H54 (cell line): Measurements from ENCODE around the gene ILF2.
"Not testable (repeated sequence)": the region's sequence is repeated elsewhere in the genome, so short reads cannot be mapped to it uniquely, and the experiment has no call there.

Source experiments
- DNase-seq: peaks from one replicate; pipeline ENCODE4 v3.0.0; 2011; ENCODE audit warnings: low spot score, mixed read lengths; ENCODE audit not compliant: insufficient read length
- FAIRE-seq: peaks from 3 replicates; lab custom pipeline; 2011; peaks lifted over from hg19 to GRCh38; lab: Jason Lieb, UNC
- POLR2A ChIP-seq: IDR thresholded peaks from 2 replicates; pipeline ENCODE4 v1.6.1; 2011; ENCODE audit warnings: low read depth, mild to moderate bottlenecking, low read length

Gene ILF2

DNA sequence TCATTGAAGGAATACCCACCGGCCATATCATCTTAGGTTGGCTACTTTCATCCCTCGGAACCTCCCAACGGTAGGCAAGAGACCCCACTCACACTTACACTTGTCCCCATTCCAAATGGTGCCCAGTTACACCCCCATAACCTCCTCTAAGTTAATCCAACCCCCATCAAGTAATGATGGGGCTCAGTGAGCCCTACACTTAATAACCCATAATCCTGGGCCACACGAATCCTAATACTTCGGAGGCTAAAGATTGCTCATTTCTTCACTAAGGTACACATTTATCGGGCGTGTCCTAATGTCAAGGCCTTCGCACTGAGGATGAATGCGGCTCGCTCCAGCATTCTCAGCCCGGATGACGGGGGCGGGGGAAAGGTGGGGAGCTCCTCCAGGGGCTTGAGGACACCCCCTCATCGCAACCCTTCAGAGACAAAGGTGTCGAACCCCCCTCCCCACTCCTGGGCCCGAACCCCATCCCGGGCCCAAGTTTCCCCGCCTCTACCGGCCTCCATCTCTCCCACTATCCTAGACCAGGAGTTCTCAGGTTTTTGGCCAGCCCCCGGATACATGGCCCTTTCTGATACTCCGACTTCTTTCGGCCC lies 435 bp downstream of the ILF2 start:
- DNase-seq = no peak
- no peak for FAIRE-seq
- no peak for TF ChIP-seq POLR2A

GRCh38 chr1:153669606-153670005 lies 1.2 kb downstream of the ILF2 start:
- no peak for FAIRE-seq
- no peak for TF ChIP-seq POLR2A

GRCh38 chr1:153668672-153669071 lies 2.1 kb downstream of the ILF2 start:
- DNase-seq, FAIRE-seq: not testable (repeated sequence)

More at GRCh38 chr1:153669606-153670005, 1.2 kb downstream of the ILF2 start:
- no peak for DNase-seq

- TF ChIP-seq POLR2A = no peak
- FAIRE-seq (no peak), DNase-seq (no peak)
Measured at GRCh38 chr1:153667439-153667838, 3.4 kb downstream of the ILF2 start.

DNA sequence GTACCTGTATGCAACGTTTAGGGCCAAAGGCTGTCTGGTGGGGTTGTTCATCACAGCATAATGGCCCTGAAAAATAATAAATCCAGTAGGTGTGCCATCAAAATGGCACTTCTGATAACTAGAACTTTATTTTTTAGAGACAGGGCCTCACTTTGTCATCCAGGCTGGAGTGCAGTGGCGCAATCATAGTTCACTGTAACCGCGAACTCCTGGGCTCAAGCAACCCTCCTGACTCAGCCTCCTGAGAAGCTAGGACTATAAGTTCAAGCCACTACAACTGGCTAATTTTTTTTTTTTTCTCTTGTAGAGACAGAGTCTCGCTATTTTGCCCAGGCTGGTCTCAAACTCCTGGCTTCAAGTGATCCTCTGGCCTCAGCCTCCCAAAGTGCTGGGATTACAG lies 7.6 kb downstream of the ILF2 start:
- no peak for FAIRE-seq
- no peak for TF ChIP-seq POLR2A
- DNase-seq = no peak

GRCh38 chr1:153662269-153662668 lies 8.5 kb downstream of the ILF2 start:
- no peak for FAIRE-seq

GRCh38 chr1:153661111-153661708 lies 9.6 kb downstream of the ILF2 start:
- no peak for DNase-seq
- TF ChIP-seq POLR2A = no peak
- FAIRE-seq = no peak

More at GRCh38 chr1:153662269-153662668, 8.5 kb downstream of the ILF2 start:
- DNase-seq = no peak
- no peak for TF ChIP-seq POLR2A

DNA sequence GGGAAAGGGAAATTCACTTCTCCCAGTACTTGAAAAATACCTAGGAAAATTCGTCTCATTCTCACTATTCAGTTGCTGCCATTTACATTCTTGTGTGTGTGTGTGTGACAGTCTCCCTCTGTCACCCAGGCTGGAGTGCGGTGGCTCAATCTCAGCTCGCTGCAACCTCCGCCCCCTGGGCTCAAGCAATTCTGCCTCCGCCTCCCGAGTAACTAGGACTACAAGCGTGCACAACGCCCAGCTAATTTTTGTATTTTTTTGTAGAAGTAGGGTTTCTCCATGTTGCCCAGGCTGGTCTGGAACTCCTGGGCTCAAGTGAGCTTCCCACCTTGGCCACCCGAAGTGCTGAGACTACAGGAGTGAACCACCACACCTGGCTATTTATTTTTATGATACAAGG lies 11.1 kb downstream of the ILF2 start:
- DNase-seq (no peak), FAIRE-seq (no peak)
- no peak for TF ChIP-seq POLR2A

- TF ChIP-seq POLR2A = no peak
- no peak for DNase-seq
- FAIRE-seq = no peak
Measured at GRCh38 chr1:153659175-153659534, 11.6 kb downstream of the ILF2 start.

- FAIRE-seq (no peak), DNase-seq (peak; percentile 87)
- peak; percentile 39; the same call in 1 of the 2 replicates for TF ChIP-seq POLR2A
Measured at GRCh38 chr1:153658400-153659174, 12.2 kb downstream of the ILF2 start, which contains the start of gene SNAPIN. Gene SNAPIN (plus strand): TSS chr1:153658703. CDS start chr1:153658744, 41 bp downstream.

DNA sequence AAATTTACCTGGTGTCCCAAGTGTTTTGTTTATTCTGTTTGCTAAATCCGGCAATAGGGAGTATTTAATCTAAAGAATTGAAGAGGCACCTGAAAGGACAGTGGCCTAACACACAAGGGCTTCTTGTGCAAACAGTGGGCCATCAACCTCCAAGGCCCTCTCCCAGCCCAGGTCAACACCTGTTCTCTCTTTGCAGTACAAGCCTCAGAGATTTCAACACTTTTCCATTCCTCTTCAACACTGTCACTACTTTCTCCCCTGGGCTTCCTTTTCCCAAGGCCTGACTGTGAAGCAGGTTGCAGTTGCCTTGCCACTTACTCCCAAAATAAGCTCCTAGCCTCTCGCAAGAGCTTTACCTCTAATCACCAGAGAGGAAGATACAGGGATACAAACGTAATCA lies 15.5 kb downstream of the ILF2 start:
- no peak for DNase-seq
- FAIRE-seq = no peak
- no peak for TF ChIP-seq POLR2A

DNA sequence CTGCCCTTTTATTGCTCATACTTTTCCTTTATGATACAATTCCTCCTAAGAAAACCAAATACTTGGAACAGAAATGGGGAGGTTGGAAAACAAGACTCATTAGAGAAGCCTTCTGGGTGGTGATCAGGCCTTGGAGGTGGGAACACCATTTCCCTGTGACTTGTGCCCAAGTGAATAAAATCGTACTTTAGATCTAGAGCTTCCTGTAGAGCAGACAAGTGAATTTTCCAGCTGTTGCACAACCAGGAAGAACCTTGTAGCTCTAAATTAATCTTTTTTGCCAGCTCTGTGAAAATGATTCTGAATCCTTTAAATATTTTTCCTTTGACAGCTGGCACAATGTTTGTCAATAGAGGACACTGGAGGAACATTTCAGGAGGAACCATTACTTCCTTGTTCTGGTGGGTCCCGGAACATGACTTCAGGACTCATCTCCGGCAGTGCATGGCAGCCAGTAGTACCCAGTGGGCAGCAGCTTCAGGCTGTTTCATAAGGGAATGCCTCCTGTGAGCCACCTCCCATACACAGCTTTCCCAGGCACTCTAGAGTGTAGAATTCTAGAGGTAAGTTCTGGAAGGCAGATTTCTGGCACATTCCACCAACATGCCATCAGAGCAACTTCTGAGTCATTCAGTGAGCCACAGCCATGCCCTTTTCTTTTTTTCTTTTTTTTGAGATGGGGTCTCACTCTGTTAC lies 17.8 kb downstream of the ILF2 start:
- no peak for FAIRE-seq
- no peak for TF ChIP-seq POLR2A
- no peak for DNase-seq

DNA sequence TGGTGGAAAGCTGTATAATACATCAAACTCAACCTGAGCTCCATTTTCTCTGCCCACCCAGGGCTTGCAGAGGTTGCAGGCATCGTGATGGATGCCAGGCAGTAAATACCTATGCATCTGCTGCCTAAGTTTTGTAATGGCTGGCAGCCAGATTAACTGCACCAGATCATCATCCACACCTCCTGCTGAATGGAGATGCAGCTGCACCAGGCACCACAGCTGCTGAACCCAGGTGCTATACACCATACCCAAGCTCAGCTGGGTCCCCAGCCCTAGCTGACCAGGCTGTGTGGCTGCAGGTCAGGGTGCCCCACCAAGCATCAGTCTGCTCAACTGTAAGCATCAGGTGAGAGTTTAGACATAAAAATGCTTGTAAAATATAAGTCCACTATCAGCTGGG lies 19.0 kb downstream of the ILF2 start:
- no peak for TF ChIP-seq POLR2A
- FAIRE-seq (no peak), DNase-seq (no peak)

- no peak for TF ChIP-seq POLR2A
- no peak for FAIRE-seq
- no peak for DNase-seq
Measured at GRCh38 chr1:153649863-153650235, 20.9 kb downstream of the ILF2 start.
